GM12874 (cell line): ENCODE results near the gene PRKCE.

Source experiments
- TF ChIP-seq, protein P1 (sequence below): IDR thresholded peaks from 2 replicates; pipeline ENCODE4 v1.5.1; 2011; ENCODE audit warnings: low read depth, mild to moderate bottlenecking, control low read depth, low read length, moderate library complexity; ENCODE audit not compliant: insufficient read depth

The PRKCE gene

DNA sequence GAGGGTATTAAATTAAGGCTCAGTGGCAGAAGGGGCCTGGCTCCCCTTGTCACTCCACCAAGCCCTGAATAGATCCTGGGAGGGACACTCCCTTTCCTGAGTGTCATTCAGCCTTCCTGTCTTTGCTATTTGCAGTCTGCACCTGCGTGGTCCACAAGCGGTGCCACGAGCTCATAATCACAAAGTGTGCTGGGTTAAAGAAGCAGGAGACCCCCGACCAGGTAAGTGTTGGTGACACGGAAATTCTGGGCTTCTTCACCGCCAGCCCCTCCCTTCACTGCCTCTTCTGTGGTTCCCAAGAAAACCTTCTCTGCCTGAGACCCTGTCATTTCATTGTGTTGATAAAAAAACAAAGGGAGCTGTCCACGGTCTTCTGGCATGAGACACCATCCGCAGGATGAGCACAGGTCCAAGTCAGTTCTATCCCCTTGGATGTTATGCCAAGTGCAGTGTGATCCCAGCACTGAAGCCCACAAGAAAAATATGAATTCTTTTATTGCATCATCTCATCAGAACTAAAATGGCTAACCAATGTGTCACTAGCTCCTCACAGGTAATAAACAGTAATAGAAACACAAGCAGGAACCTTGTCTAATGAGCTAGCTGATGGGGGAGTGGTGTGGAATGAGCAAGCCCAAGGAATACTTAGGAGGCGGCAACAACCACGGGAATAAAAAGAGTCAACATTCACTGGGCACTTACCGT is 328.8 kb downstream of the PRKCE start:
- TF ChIP-seq, protein P1, sequence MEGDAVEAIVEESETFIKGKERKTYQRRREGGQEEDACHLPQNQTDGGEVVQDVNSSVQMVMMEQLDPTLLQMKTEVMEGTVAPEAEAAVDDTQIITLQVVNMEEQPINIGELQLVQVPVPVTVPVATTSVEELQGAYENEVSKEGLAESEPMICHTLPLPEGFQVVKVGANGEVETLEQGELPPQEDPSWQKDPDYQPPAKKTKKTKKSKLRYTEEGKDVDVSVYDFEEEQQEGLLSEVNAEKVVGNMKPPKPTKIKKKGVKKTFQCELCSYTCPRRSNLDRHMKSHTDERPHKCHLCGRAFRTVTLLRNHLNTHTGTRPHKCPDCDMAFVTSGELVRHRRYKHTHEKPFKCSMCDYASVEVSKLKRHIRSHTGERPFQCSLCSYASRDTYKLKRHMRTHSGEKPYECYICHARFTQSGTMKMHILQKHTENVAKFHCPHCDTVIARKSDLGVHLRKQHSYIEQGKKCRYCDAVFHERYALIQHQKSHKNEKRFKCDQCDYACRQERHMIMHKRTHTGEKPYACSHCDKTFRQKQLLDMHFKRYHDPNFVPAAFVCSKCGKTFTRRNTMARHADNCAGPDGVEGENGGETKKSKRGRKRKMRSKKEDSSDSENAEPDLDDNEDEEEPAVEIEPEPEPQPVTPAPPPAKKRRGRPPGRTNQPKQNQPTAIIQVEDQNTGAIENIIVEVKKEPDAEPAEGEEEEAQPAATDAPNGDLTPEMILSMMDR, result no peak

DNA sequence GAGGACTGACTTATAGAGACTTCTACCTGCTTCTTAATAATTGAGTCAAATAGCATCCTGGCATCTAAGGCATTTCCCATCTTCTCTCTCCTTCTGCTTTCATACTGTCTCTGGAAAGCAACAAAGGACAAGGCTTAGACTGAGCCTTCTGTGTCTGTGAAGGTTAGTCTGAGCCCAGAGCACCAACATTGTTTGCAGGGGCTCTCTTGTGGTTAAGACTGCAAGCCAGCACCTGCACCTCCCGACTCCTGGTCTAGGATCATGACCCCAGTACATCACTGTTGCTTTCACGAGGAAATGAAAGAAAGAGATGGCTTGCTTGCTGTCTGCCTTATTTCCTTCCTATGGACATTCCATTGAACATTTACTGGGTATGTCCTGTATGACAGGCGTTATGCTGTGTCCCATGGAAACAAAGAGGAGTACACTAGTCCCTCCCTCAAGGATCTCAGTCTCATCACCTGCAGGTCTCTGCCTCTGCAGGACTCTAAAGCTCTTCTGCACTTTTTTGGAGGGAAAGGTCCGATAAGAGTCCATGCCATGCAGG is 330.0 kb downstream of the PRKCE start:
- TF ChIP-seq, protein P1, result no peak

DNA sequence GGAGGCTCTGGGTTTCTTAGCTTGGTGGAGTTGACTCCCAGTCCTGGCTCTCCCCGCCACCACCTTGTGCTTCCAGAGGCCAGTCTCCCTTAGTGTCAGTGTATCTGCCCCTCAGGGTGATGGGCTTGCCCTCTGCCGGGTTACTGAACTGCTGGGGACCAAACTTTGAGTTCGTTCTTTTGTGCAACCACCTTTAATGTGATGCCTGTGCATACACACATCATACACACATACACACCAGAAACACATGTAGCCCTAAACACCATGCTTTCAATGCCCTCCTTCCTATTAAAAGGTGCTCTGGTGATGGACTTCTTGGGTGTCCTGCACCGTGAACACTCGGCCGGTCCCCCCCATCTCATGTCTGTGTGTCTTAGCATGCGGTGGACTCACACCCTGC is 330.6 kb downstream of the PRKCE start:
- TF ChIP-seq, protein P1, result no peak

DNA sequence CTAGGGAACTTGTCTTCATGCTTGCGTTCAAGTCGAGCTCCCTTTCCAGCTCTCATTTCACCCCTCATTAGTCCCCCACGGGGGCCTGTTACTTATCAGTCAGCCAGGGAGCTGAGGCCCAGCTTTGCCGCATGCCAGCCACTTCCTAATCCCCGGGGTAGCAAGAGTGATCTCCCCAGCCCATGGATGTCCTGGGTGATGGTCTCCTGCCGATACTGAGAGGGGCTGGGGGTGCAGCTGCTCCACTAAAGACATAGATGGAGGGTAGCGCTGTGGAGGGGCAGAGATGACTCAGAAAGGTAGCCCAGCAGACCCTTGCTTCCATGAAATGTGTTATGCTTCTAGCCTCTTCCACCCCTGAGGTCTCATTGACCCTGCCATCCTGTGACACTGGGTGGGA is 331.7 kb downstream of the PRKCE start:
- TF ChIP-seq, protein P1, result no peak

DNA sequence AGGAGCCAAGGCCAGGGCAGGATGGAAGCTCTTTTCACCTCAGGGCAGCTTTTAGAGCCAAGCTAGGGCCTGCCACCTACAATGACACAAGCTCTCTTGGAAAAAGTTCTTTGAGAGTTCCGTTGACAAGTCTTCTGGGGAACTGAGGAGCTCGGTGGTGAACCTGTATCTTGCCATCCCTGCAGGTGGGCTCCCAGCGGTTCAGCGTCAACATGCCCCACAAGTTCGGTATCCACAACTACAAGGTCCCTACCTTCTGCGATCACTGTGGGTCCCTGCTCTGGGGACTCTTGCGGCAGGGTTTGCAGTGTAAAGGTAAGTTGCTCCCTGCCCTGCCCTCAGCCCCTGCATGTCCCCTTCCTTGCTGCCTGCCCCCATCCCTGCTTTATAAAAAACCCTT is 332.9 kb downstream of the PRKCE start:
- TF ChIP-seq, protein P1, result no peak

DNA sequence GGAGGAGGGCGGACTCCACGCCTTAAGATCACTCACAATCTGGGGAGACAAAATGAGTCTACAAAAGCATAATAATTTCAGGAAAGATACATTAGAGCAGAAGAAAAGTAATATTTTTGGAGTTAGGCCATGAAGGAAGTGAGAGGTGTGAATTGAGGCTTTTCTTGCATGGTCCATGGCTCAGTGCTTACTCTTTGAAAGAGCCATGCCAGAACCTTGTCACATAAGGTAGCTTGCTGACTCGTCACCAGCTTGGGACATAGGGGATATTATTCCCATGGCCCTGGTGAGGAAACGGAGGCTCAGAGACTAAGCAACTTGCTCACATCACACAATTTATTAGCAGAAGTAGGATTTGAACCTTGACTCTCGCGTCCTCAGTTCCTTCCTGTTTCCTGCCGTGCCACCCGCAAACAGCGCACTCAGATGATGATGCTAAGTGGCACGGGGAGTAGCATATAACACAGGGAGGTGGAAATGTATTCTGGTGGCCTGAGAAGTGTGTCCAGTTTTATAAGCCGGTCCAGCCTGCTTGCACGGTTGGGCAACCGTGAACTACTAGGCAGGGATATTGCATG is 333.5 kb downstream of the PRKCE start:
- TF ChIP-seq, protein P1, result no peak

DNA sequence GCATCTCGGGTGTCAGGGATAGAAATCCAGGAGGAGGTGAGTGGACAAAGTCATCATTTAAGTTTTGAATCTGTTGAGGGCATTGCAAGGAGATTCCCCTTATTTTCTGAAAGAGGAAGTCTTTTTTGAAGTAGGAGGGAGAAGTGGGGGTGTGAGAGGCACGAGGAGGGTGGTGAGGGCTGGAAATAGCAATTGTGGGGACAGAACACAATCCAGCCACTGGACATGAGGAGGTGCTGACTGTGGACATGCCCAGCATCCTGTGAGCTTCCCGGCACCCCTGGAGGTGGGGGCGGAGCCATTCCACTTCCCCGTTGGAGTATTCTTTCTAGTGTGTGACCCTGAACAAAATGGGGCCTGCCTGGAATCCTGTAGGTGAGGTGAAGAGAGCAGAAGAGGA is 335.0 kb downstream of the PRKCE start:
- TF ChIP-seq, protein P1, result no peak
